Loucy (cell line): Measurements from ENCODE around the gene GJC3.

Source experiments
- H2AFZ ChIP-seq: fragments of 200-600 bp; sonication (generic); 2 replicates; pipeline ENCODE4 v1.6.0; 2016; ENCODE audit warnings: antibody characterized with exemption, mild to moderate bottlenecking, low read length, moderate library complexity
- H3F3A ChIP-seq: fragments of 200-600 bp; 2 replicates; pipeline ENCODE4 v1.6.0; 2016; ENCODE audit warnings: antibody characterized with exemption, low read depth, mild to moderate bottlenecking
- H3K27me3 ChIP-seq: fragments of 200-600 bp; sonication (generic); 2 replicates; pipeline ENCODE4 v1.6.1; 2014; ENCODE audit warnings: low read length, mild to moderate bottlenecking; ENCODE audit not compliant: insufficient read depth, poor library complexity, severe bottlenecking
- H3K36me3 ChIP-seq: fragments of 200-600 bp; sonication (generic); 2 replicates; pipeline ENCODE4 v1.6.1; 2016; ENCODE audit warnings: low read length; ENCODE audit not compliant: insufficient read depth
- H3K4me1 ChIP-seq: fragments of 200-600 bp; sonication (generic); 2 replicates; pipeline ENCODE4 v1.5.1; 2014; ENCODE audit warnings: low read length, mild to moderate bottlenecking; ENCODE audit not compliant: insufficient read depth, poor library complexity, severe bottlenecking
- H3K4me2 ChIP-seq: fragments of 200-600 bp; sonication (generic); 2 replicates; pipeline ENCODE4 v1.6.0; 2014; ENCODE audit warnings: antibody characterized with exemption, low read length, low read depth, mild to moderate bottlenecking; ENCODE audit not compliant: poor library complexity, severe bottlenecking
- H3K4me3 ChIP-seq: fragments of 200-600 bp; sonication (generic); 2 replicates; pipeline ENCODE4 v1.5.1; 2014; ENCODE audit warnings: low read length, mild to moderate bottlenecking, mixed read lengths; ENCODE audit not compliant: poor library complexity, severe bottlenecking
- H3K79me2 ChIP-seq: fragments of 200-600 bp; sonication (generic); 2 replicates; pipeline ENCODE4 v1.6.1; 2014; ENCODE audit warnings: low read length; ENCODE audit not compliant: insufficient read depth
- H3K9ac ChIP-seq: fragments of 200-600 bp; sonication (generic); 2 replicates; pipeline ENCODE4 v1.6.0; 2014; ENCODE audit warnings: mild to moderate bottlenecking, low read depth, low read length, moderate library complexity; ENCODE audit not compliant: poor library complexity, severe bottlenecking
- H3K9me2 ChIP-seq: fragments of 200-600 bp; sonication (generic); replicated peaks from 2 replicates; pipeline ENCODE4 v1.6.1; 2016; ENCODE audit warnings: low read depth, low read length, mixed read lengths
- H3K9me3 ChIP-seq: fragments of 200-600 bp; sonication (generic); 2 replicates; pipeline ENCODE4 v1.6.1; 2014; ENCODE audit warnings: mild to moderate bottlenecking, antibody characterized with exemption, low read length, low read depth; ENCODE audit not compliant: insufficient read depth
- H4K20me1 ChIP-seq: fragments of 200-600 bp; sonication (generic); 2 replicates; pipeline ENCODE4 v1.6.0; 2014; ENCODE audit warnings: antibody characterized with exemption, low read length, mild to moderate bottlenecking; ENCODE audit not compliant: insufficient read depth, poor library complexity, severe bottlenecking
- CTCF ChIP-seq: fragments of 200-600 bp; sonication (generic); conservative IDR thresholded peaks from 2 replicates; pipeline ENCODE4 v1.5.1; 2014; ENCODE audit warnings: mild to moderate bottlenecking, antibody characterized with exemption, low read length
- EZH2phosphoT487 ChIP-seq: fragments of 200-600 bp; IDR thresholded peaks from 2 replicates; pipeline ENCODE4 v1.6.1; 2018; ENCODE audit warnings: antibody characterized with exemption, mild to moderate bottlenecking, moderate library complexity, borderline replicate concordance

The GJC3 gene

GRCh38 chr7:99881370-99881769 is 48.0 kb downstream of the GJC3 start:
- Histone ChIP-seq H3F3A (no peaks in the 10 kb centered on the region), H3K4me2 (no peak overlapping the region), H3K9me3 (no peaks in the 10 kb centered on the region), H2AFZ (no peak overlapping the region), H3K4me3 (no peak overlapping the region), H3K9me2 (no peaks in the 10 kb centered on the region), H3K4me1 (no peaks in the 10 kb centered on the region), H4K20me1 (no peaks in the 10 kb centered on the region), H3K79me2 (no peaks in the 10 kb centered on the region), H3K27me3 (no peaks in the 10 kb centered on the region), H3K36me3 (no peaks in the 10 kb centered on the region), H3K9ac (no peak overlapping the region)
- TF ChIP-seq EZH2phosphoT487 = no peak
- TF ChIP-seq CTCF = no peak

GRCh38 chr7:99876933-99877332 is 52.5 kb downstream of the GJC3 start, which contains the start of gene OR2AE1:
TSS of gene OR2AE1 (minus strand) at chr7:99877033. CDS start at chr7:99877033, 0 bp downstream.
- Histone ChIP-seq H3K4me3 (no peak within 1 kb of the TSS), H3K9me2 (no peaks in the 10 kb centered on the region), H3K4me1 (no peaks in the 10 kb centered on the region), H3K27me3 (no peaks in the 10 kb centered on the region), H3F3A (no peaks in the 10 kb centered on the region), H3K9me3 (no peaks in the 10 kb centered on the region), H3K9ac (no peak within 1 kb of the TSS), H3K79me2 (no peaks in the 10 kb centered on the region), H3K36me3 (no peaks in the 10 kb centered on the region), H2AFZ (no peak within 1 kb of the TSS), H3K4me2 (no peak within 1 kb of the TSS), H4K20me1 (no peaks in the 10 kb centered on the region)
- TF ChIP-seq CTCF (no peak), EZH2phosphoT487 (no peak)

GRCh38 chr7:99876491-99876890 is 52.9 kb downstream of the GJC3 start:
- Histone ChIP-seq H3F3A (no peaks in the 10 kb centered on the region), H3K9ac (no peak overlapping the region), H3K36me3 (no peaks in the 10 kb centered on the region), H3K4me2 (no peak overlapping the region), H3K9me2 (no peaks in the 10 kb centered on the region), H2AFZ (no peak overlapping the region), H3K4me1 (no peaks in the 10 kb centered on the region), H3K4me3 (no peak overlapping the region), H4K20me1 (no peaks in the 10 kb centered on the region), H3K27me3 (no peaks in the 10 kb centered on the region), H3K79me2 (no peaks in the 10 kb centered on the region), H3K9me3 (no peaks in the 10 kb centered on the region)
- TF ChIP-seq CTCF (peak; percentile 26; the same call in 1 of the 2 replicates), EZH2phosphoT487 (no peak)
